GM10266 (cell line): ENCODE measurements around the gene PRPSAP1.
"Not testable (repeated sequence)": the region's sequence is repeated elsewhere in the genome, so short reads cannot be mapped to it uniquely, and the experiment has no call there.

ENCODE experiments used
- DNase-seq: peaks from one replicate; pipeline ENCODE4 v3.0.0; 2012; ENCODE audit errors: extremely low spot score
- CTCF ChIP-seq: IDR thresholded peaks from 2 replicates; pipeline ENCODE4 v1.5.1; 2012; ENCODE audit warnings: mild to moderate bottlenecking, low read depth; ENCODE audit not compliant: control insufficient read depth, insufficient read depth; ENCODE audit errors: missing control alignments

PRPSAP1 gene

DNA sequence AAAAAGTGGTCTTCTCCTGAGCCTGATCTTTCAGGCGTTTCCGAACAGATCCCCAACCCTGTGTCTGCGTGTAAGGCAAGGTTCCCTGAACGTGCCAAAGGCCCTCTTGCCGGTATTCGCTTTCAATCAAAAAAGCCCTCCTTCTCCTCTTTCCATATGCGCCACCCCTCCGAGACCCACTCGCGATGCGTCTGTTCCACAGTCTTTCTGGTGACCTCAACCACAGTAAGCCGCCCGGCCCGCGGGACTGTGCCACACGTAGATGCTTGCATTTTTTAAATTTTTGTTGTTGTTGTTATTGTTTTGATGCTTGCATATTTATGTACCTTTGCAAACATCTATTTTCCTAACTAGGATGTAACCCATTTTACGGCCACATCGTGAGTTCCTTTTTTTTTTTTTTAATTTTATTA lies 607 bp upstream of the PRPSAP1 start:
- no peak for TF ChIP-seq CTCF
- no peak for DNase-seq

GRCh38 chr17:76353004-76353598 lies 615 bp downstream of the PRPSAP1 start:
- TF ChIP-seq CTCF = no peak
- peak; percentile 66 for DNase-seq

GRCh38 chr17:76351526-76352071 lies 2.1 kb downstream of the PRPSAP1 start:
- no peak for DNase-seq
- no peak for TF ChIP-seq CTCF

- DNase-seq = no peak
- no peak for TF ChIP-seq CTCF
Measured at GRCh38 chr17:76350463-76350862, 3.3 kb downstream of the PRPSAP1 start.

GRCh38 chr17:76346936-76347335 lies 6.8 kb downstream of the PRPSAP1 start:
- DNase-seq = not testable (repeated sequence)

DNA sequence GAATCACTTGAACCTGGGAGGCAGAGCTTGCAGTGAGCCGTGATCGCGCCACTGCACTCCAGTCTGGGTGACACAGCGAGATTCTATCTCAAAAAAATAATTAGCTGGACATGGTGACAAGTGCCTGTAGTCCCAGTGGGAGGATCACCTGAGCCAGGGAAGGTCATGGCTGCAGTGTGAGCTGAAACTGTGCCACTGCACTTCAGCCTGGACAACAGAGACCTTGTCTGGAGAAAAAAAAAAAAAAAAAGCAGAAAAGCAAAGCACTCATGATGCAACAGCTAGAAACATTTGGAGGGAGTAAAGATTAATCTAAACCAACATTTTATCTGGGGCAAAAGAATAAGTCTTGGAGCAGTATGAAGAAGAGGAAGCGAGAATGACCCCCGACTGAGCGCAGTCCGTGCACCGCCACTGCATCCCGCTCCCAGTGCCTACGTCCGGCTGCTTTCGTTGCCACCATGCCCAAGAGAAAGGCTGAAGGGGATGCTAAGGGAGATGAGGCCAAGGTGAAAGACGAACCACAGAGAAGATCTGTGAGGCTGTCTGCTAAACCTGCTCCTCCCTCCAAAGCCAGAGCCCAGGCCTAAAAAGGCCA lies 8.2 kb downstream of the PRPSAP1 start:
- TF ChIP-seq CTCF = no peak
- no peak for DNase-seq

DNA sequence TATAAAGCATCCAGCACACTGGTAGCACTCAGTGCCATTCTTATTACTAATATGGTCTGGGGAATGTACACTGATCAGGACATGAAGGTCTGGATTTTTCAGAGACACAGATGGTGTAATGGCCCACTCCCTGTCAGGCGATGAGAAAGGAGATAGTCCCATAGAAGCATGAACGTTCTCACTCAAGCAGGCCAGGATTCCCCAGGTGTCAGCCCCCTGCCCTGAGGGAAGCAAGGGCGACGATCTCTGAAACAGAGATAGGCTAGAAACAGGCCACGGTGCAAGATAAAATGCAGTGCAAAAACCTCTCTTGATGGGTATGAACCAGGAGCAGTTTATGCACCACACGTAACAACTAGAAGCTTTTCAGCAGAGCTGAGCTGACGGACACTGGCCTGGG lies 10.6 kb downstream of the PRPSAP1 start:
- no peak for TF ChIP-seq CTCF
- no peak for DNase-seq

DNA sequence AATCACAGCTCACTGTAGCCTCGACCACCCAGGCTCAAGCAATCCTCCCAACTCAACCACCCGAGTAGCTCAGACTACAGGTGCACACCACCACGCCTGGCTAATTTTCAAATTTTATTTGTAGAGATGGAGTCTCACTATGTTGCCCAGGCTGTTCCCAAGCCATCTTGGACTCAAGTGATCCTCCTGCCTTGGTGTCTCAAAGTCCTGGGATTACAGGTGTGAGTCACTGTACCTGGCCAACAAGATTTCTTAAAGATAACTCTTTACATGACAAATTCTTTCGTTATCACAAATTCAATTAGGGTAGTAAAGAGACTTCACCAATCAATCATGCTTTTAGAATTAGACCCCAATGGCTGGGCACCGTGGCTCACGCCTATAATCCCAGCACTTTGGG lies 12.4 kb downstream of the PRPSAP1 start:
- no peak for DNase-seq
- no peak for TF ChIP-seq CTCF
